ENCODE data around the gene ZNRF1.
"Not testable (repeated sequence)": the region's sequence is repeated elsewhere in the genome, so short reads cannot be mapped to it uniquely, and the experiment has no call there.

ZNRF1 gene

DNA sequence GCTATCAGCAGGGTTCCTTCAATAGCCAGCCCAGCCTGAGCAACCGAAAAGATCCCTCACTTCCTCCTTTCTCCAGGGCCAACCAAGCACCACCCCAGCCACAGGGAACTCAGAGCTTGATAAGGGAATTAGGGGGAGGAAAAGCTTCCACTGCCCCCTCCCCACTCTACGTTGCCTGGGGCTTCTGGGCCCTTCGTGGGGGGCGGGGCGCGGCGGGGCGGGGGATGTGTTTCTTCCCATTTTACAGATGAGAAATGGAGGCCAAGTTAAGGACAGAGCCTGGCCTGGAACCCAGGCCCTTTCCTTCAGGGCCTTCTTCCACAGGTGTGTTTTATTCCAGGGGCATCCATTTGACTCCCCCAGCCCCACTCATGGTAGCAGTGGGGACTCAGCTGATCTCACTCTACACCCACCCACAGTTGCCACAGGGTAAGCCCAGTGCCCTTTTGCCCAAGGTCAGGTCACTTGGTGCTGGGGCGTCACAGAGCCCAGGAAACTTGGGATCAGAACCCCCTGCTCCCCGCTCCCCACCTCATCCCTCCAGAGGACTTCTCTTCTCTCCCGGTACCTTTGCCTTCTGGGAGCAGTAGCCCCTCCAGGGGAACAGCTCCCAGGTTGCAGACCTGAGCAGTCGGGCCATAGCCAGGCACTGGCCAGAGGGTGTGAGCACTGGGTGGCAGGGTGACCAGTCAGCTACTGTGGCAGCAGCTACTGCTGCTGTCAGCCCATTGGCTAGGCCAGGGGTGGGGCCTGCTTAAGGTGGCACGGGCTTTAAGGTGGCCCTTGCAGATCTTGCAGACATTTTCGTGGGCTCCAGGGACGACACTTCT lies 117.5 kb downstream of the ZNRF1 start, which contains the start of gene LDHD:
TSS of gene LDHD (minus strand) at position 700 of the 830 bp plus-strand sequence. CDS start at position 640, 60 bp downstream.
- peak; percentile 43 for DNase-seq

DNA sequence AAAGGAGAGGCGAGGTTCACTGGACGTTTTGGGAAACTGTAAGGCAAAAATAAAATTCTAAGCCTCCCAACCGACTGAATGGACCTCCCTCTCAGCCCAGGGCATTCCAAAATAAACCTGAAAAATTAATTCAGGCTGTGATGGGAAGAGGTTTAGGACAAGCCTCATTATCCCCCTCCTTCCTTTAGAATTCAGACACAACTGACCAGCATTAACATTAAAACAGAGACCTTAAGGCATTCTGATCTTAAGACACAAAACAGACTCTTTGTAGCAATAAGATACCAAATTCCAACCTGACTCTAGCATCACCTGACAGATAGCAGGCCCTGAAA lies 118.1 kb downstream of the ZNRF1 start:
- no peak for DNase-seq

DNA sequence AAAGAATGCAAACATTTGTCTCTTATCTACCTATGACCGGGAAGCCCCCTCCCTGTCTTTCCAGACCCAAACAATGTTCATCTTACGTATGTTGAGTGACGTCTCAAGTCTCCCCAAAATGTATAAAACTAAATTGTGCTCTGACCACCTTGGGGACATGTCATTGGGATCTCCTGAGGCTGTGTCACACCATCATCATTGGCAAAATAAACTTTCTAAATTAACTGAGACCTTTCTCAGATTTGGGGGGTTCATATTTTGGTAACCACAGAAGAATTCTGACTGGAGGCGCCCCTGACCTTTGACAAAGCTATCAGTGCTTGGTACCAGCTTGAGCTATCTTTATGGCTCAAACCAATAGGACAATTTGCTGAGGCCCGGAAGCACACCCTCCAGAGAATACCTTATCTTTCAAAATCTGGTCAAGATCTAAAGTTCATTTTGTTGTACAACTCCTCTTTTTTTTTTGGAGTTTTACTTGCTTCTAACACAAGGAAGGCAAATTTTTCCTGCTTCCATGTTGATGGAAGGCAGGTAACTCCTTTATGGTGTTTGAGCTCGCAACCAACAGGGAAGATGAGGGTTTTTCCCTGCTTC lies 120.2 kb downstream of the ZNRF1 start:
- DNase-seq: no peak

DNA sequence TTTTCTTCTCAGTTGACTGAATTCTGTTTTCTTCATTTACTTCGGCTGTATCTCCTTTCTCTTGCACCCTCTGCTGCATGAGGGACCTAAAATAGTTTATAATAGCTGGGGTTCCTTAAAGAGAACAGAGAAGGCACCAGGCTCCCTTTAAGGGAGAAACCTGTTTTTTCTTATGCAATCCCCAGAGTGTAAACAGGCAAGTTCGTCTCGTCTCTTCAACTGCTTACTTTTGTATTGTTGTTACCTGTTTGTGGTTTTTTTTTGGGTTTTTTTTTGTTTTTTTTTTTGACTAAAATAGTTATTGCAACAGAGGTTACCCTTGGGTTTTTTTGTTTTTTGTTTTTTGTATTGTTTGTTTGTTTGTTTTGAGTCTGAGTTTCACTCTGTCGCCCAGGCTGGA lies 121.4 kb downstream of the ZNRF1 start:
- DNase-seq: no peak

DNA sequence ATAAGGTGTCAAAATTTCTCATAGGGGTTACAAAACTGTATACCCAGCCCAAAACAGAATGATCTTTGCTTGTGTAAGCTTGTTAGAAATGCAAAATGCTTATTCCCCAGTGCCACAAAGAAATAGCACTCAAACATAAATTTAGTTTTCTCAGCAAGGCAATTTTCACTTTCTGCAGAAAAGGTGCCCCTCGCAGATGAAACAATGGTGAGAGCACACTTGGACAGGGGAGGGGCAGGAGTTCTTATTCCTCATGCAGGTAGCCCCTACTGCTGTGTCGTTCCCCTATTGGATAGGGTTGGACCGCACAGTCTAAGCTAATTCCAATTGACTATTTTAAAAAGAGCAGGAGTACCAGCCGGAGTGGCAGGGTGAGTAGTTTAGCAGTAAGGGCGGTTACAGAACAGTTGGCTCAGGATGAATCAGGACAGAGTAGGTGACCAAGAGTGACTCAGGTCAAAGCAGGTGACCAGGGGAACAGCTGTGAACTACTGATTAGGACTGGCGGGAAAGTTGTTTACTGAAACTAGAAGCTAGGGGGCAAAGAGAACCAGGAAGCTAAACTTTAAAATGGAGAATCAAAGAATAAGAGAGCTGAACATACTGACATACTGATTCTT lies 123.2 kb downstream of the ZNRF1 start:
- no peak for DNase-seq

DNA sequence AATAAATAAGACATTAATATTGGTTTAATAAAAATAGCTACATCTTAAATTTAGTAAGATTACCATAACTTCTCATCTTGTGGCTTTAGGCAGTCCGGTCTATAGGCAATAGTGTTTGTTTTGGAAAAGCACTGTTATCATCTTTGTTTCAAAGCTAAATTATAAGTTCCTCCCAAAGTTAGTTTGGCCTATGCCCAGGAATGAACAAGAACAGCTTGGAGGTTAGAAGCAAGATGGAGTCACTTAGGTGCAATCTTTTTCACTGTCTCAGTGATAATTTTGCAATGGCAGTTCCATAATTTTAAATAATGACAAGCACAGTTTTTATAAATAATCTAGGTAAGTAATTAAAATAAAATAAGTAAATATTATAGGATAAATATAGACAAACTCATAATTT lies 123.8 kb downstream of the ZNRF1 start:
- DNase-seq: no peak

DNA sequence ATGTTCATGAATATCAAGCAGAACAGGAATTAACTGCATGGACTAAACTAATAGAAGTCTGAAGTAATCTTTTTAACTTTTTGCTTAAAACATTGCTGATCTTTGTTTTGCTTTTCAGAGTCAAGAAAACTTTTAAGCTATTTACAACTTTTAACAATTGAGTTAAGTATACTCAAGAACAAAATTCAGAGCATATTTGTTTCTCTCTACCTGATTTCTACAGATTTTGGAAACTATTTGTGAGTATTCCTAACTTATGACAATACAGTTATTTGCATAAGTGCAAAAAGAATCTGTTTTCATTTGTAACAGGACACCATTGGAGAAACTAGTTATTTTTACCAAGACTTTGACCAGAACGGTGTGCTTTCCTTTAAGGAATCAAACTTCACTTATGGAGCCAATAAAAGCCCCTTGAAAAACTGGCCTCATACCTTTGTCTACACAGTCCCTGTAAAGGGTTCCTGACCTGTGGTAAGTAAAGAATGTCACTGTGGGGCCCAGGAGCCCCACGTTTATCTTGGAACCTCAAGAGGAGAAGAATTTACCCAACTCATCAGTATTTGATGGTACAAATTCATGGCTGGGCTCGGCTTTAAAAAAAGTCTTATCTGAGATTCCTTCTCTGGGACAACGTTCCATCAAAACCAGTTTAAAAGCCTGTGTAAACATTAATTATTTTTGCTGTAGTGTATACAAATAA lies 129.0 kb downstream of the ZNRF1 start:
- no peak for DNase-seq

DNA sequence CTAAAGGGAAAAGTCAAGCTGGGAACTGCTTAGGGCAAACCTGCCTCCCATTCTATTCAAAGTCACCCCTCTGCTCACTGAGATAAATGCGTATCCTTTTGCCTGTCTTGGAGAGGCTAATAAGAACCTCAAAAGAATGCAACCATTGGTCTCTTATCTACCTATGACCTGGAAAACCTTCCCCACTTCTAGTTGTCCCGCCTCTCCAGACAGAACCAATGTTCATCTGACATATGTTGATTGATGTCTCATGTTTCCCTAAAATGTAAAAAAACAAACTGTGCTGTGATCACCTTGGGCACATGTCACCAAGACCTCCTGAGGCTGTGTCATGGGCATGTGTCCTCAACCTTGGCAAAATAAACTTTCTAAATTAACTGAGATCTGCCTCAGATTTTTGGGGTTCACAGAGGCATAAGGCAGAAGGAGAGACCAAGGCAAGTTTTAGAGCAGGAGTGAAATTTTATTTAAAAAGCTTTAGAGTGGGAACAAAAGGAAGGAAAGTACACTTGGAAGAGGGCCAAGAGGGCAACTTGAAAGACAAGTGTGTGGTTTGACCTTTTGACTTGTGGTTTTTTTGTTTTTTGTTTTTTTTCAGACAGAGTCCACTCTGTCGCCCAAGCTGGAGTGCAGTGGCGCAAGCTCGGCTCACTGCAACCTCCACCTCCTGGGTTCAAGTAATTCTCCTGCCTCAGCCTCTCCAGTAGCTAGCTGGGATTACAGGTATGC lies 130.8 kb downstream of the ZNRF1 start:
- not testable (repeated sequence) for DNase-seq

DNA sequence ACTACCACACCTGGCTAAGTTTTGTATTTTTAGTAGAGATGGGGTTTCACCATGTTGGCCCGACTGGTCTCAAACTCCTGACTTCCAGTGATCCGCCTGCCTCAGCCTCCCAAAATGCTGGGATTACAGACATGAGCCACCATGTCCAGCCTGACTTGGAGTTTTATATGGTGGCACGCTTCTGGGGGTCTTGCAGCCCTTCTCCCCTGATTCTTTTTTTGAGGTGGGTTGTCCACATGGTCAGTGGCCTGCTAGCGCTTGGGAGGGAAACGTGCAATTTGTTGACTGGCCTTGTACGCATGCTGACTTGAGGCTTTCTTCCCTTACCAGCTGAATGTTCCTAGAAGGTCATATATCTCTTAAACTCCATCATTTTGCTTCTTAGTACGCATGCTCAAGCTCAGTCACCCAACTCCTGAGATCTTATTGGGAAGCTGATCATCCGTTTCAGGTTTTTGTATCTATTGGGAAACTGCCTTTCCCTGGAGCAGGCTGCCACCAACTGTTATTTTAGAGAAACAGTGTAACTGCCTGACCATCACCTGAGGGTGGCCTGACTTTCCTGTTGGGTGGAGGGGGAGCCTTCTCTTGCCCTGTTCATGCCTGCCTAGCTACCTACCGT lies 131.4 kb downstream of the ZNRF1 start:
- DNase-seq: no peak

DNA sequence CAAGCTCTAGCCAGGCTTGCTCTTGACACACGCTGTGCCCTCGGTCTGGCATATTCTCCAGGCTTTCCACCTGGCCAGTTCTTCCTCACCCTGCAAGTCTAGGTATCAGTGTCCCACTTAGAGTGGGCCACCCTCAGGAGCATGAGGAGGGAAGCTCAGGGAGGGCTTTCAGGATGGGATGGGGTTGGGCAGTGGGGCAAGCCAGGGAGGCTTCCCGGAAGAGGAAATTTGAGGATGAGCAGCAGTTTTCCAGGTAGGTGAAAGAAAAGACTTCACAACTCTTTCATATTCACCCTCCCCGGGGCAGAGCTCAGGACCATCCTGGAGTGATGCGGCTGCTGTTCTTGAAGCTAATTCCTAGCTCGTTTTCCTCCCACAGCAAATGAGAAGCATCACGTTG lies 132.3 kb downstream of the ZNRF1 start:
- DNase-seq: no peak

DNA sequence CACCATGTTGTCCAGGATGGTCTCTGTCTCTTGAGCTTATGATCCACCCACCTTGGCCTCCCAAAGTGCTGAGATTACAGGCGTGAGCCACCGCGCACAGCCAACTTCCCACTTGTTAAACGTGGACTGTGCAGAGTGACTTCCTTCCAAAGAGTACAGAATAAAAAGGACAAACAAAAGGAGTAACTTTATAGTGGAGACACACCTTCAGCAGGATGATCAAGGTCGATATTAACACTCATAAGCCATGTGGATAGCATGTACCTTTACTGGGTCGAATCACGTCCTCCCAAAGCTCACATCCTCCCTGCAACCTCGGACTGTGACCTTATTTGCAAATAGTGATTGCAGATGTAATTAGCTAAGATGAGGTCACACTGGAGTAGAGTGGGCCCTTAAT lies 139.4 kb downstream of the ZNRF1 start:
- DNase-seq: no peak

DNA sequence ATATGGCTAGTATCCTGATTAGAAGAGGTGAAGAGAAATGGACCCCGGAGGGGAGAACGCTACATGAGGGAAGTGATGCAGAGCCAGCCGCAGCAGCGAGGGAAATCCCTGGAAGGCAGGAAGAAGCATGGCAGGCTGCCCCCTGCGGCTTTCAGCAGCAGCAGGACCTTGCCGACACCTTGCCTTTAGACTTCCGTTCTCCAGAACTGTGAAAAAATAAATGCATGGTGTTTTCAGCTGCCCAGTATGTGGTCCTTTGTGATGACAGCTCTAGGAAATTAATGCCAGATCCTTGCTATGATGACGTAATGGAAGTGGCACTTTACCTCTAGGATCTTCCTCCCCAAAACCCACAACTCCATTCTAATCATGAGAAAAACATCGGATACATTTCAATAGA lies 139.8 kb downstream of the ZNRF1 start:
- DNase-seq: peak; percentile 9

DNA sequence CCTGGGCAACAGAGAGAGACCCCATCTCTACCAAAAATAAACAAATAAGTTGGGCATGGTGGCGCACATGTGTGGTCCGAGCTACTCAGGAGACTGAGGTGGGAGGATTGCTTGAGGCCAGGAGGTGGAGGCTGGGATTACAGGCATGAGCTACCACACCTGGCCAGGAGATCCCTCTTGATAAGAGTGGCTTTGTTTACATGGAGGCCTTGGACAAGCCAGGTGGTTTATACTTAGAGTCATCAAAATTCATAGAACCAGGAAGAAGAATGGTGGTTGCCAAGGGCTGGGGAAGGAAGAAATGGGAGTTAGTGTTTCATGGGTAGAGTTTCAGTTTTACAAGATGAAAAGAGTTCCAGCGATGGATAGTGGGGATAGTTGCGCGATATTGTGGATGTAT lies 140.7 kb downstream of the ZNRF1 start:
- no peak for DNase-seq

DNA sequence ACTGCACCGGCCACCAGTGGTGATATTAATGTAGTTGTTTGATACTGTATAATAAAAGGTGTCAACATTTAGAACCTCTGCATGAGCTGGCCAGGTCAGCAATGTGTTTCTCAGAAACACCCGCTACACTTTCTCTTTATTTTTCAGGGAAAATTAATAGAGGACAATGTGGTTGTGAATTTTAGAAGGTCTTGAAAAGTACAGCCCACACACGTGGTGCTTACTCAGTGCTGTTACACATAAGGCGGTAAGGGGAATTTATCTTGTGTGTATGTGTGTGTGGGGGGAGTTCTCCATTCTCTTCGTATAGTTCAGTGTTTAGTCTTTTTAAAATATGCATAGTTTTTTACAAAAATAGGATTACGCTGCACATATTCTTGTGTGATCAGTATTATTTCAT lies 145.1 kb downstream of the ZNRF1 start:
- DNase-seq: no peak

DNA sequence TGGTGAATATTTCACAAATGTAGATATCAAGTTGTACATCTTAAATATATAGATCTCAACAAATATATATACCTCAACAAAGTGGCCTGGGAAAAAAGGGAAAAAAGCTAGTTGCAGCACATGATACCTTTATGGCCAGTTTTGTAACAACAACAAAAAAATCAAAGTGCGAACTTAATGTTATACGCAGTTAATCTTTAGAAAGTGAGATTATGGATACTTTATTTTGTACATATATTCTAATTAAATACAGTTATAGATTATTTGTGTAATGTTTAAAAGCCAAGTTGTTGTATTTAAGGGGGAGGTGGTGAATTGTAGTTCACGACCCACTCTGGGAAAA lies 149.1 kb downstream of the ZNRF1 start:
- no peak for DNase-seq

DNA sequence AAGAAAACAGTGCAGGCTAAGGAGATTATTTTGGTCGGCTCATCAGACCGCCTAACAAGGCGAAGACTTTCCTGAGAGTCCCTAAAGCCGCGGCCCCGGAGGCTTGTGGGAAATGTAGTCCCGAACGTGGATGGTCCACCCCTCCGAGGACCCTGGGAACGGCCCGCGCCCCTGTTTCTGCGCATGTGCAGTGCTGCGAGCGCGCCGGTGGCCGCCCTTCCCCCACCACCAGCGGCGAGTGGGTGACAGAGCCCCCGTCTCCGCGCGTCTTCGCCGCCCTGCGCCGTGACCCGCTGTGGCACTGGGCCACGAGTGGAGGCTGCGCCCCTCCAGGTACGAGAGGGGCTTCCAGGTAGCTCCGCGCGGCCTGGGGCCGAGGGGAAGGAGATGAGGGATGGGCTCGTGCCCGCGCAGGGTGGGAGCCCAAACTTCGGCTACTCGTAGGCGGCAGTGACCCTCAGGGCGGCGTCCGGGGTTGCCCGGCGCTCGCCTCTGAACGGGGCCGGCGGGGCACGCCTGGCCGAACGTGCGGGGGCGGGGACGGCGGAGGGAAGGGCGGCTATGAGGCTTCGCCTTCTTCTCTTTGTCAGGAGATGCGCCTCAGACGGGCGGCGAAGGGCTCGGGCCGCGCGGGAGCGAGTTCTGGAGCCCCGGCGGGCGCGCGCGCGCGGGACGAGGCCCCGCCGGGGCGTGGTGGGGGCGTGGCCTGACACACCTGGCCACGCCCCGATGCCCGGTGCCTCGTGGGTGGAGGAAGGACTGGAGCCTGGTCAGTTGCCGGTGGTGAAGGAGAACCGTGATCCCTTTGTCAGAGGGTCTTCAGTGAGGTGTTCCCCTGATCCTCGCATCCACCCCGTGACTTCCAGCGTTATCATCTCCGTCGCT lies 149.7 kb downstream of the ZNRF1 start, which contains the start of gene ZFP1:
TSS of gene ZFP1 (plus strand) at position 214 of the 885 bp plus-strand sequence. CDS start 4,428 bp downstream, outside the sequence.
- DNase-seq: peak; percentile 96

DNA sequence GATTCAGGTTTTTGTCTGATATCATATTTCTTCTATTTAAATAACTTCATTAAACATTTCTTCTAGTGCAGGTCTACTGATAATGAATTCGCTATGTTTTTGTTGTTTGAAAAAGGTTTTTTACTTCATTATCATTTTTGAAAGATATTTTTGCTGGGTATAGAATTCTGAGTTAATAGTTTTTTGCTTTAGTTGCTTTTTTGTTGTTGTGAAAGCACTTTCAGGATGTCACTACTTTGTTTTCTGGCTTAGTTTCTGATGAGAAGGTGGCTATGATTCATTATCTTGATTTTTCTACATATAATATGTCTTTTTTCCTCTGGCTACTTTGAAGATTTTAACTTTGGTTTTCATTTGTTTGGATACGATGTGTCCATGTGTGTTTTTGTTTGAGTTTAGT lies 153.0 kb downstream of the ZNRF1 start:
- no peak for DNase-seq

DNA sequence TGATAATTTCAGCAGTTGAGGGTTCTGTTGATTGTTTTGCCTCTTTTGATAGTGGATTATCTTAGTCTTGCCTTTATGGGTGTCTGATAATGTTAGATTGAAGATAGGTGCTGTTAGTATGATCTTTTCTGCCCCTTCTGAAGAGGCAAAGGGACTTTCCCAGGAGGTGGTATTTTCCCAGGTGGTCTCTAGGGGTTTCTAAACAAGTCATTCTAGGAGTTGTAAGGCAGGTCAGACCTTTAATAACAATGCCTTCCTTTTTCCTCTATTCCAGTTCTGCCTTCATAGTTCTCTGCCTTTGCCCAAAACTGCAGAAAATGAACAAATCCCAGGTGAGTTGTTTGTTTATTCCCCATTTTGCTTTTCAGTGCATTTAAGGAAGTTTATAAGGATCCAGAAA lies 153.8 kb downstream of the ZNRF1 start:
- DNase-seq: no peak

DNA sequence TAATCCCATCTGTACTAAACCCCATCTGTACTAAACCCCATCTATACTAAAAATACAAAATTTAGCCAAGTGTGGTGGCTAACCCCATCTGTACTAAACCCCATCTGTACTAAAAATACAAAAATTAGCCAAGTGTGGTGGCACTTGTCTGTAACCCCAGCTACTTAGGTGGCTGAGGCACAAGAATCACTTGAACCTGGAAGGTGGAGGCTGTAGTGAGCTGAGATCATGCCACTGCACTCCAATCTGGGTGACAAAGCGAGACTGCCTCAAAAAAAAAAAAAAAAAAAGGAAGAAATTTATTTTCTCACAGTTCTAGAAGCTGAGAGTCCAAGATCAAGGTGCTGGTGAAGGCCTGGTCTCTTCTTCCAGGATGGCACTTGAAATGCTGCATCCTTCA lies 161.6 kb downstream of the ZNRF1 start:
- no peak for DNase-seq

Data from CD4-positive, alpha-beta T cell treated with Interleukin-17A for 4 hours (primary cell).